OCI-LY1 (cell line): ENCODE measurements around the gene SGCD.

Experiments used
- H2AFZ ChIP-seq: fragments of 200-600 bp; sonication (generic), shearing (Covaris generic); 2 replicates; pipeline ENCODE4 v1.6.0; 2014; ENCODE audit warnings: antibody characterized with exemption, mild to moderate bottlenecking, low read length
- H3F3A ChIP-seq: fragments of 200-600 bp; sonication (generic), shearing (Covaris generic); 2 replicates; pipeline ENCODE4 v1.6.0; 2014; ENCODE audit warnings: mild to moderate bottlenecking, antibody characterized with exemption, low read length, moderate library complexity; ENCODE audit not compliant: insufficient read depth
- H3K27ac ChIP-seq: fragments of 200-600 bp; sonication (generic); 2 replicates; pipeline ENCODE4 v1.5.1; 2014; ENCODE audit warnings: low read length, mixed run types, mild to moderate bottlenecking, low read depth; ENCODE audit not compliant: poor library complexity, severe bottlenecking
- H3K27me3 ChIP-seq: fragments of 200-600 bp; sonication (generic); 2 replicates; pipeline ENCODE4 v1.6.0; 2014; ENCODE audit warnings: antibody characterized with exemption, mild to moderate bottlenecking, low read length, moderate library complexity; ENCODE audit not compliant: insufficient read depth
- H3K36me3 ChIP-seq: fragments of 200-600 bp; sonication (generic); 2 replicates; pipeline ENCODE4 v1.6.1; 2014; ENCODE audit warnings: mild to moderate bottlenecking, antibody characterized with exemption, low read length, moderate library complexity, mixed read lengths; ENCODE audit not compliant: insufficient read depth
- H3K4me1 ChIP-seq: fragments of 200-600 bp; sonication (generic); 2 replicates; pipeline ENCODE4 v1.5.1; 2014; ENCODE audit warnings: mild to moderate bottlenecking, low read length, moderate library complexity; ENCODE audit not compliant: insufficient read depth, severe bottlenecking
- H3K4me2 ChIP-seq: fragments of 200-600 bp; sonication (generic), shearing (Covaris generic); 2 replicates; pipeline ENCODE4 v1.6.1; 2014; ENCODE audit warnings: low read length
- H3K4me3 ChIP-seq: fragments of 200-600 bp; sonication (generic); 2 replicates; pipeline ENCODE4 v1.5.1; 2014; ENCODE audit warnings: low read length, low read depth, mild to moderate bottlenecking, mixed read lengths; ENCODE audit not compliant: poor library complexity, severe bottlenecking
- H3K79me2 ChIP-seq: fragments of 200-600 bp; shearing (Covaris generic); 2 replicates; pipeline ENCODE4 v1.6.1; 2016; ENCODE audit warnings: mixed run types, low read length, mixed read lengths; ENCODE audit not compliant: insufficient read depth
- H3K9ac ChIP-seq: fragments of 200-600 bp; sonication (generic), shearing (Covaris generic); 2 replicates; pipeline ENCODE4 v1.6.1; 2014; ENCODE audit warnings: mild to moderate bottlenecking, low read length, mixed read lengths
- H3K9me2 ChIP-seq: fragments of 200-600 bp; sonication (generic), shearing (Covaris generic); 2 replicates; pipeline ENCODE4 v1.6.1; 2014; ENCODE audit warnings: low read depth, mild to moderate bottlenecking, low read length, mixed read lengths
- H3K9me3 ChIP-seq: fragments of 200-600 bp; shearing (Covaris generic); 2 replicates; pipeline ENCODE4 v1.6.1; 2014; ENCODE audit warnings: low read length, mixed read lengths
- H4K20me1 ChIP-seq: fragments of 200-600 bp; sonication (generic), shearing (Covaris generic); 2 replicates; pipeline ENCODE4 v1.6.0; 2016; ENCODE audit warnings: mild to moderate bottlenecking, low read length; ENCODE audit not compliant: insufficient read depth
- CTCF ChIP-seq: fragments of 200-600 bp; sonication (generic), shearing (Covaris generic); IDR thresholded peaks from 2 replicates; pipeline ENCODE4 v1.5.1; 2017; ENCODE audit warnings: mild to moderate bottlenecking, antibody characterized with exemption, low read length, moderate library complexity, mixed read lengths
- EZH2 ChIP-seq: fragments of 200-600 bp; sonication (generic), shearing (Covaris generic); IDR thresholded peaks from 2 replicates; pipeline ENCODE4 v1.8.0; 2017; ENCODE audit warnings: borderline replicate concordance, mixed run types, mild to moderate bottlenecking, antibody characterized with exemption, low read length, moderate library complexity, mixed read lengths

The SGCD gene

GRCh38 chr5:156496291-156496690 lies 169.3 kb downstream of the SGCD start:
- Histone ChIP-seq H4K20me1 (no peaks in the 10 kb centered on the region), H3K36me3 (no peaks in the 10 kb centered on the region), H3K27ac (no peak overlapping the region)

GRCh38 chr5:156497804-156498208 lies 170.8 kb downstream of the SGCD start:
- H4K20me1 ChIP-seq = no peaks in the 10 kb centered on the region
- no peaks in the 10 kb centered on the region for H3K79me2 ChIP-seq
- no peaks in the 10 kb centered on the region for H3K36me3 ChIP-seq
- H3K9ac ChIP-seq = no peak overlapping the region
- no peaks in the 10 kb centered on the region for H3K9me2 ChIP-seq
- no peaks in the 10 kb centered on the region for H3K27me3 ChIP-seq
- H3F3A ChIP-seq = no peaks in the 10 kb centered on the region
- H2AFZ ChIP-seq = no peak overlapping the region
- no peaks in the 10 kb centered on the region for H3K4me1 ChIP-seq
- H3K4me3 ChIP-seq = no peak overlapping the region
- no peak overlapping the region for H3K27ac ChIP-seq
- TF ChIP-seq EZH2 (no peak), CTCF (no peak)
- no peaks in the 10 kb centered on the region for H3K9me3 ChIP-seq
- no peak overlapping the region for H3K4me2 ChIP-seq

More at GRCh38 chr5:156496291-156496690, 169.3 kb downstream of the SGCD start:
- Histone ChIP-seq H3K4me2 (no peak overlapping the region), H3K9me2 (no peaks in the 10 kb centered on the region), H2AFZ (no peak overlapping the region), H3F3A (no peaks in the 10 kb centered on the region), H3K9me3 (no peaks in the 10 kb centered on the region), H3K9ac (no peak overlapping the region), H3K27me3 (no peaks in the 10 kb centered on the region), H3K4me1 (no peaks in the 10 kb centered on the region), H3K4me3 (no peak overlapping the region), H3K79me2 (no peaks in the 10 kb centered on the region)
- TF ChIP-seq EZH2 = no peak
- TF ChIP-seq CTCF = no peak

- Histone ChIP-seq H3K27ac (no peak overlapping the region), H3K27me3 (no peaks in the 10 kb centered on the region), H4K20me1 (no peaks in the 10 kb centered on the region), H3K36me3 (no peaks in the 10 kb centered on the region), H3F3A (no peaks in the 10 kb centered on the region), H2AFZ (no peak overlapping the region), H3K9me3 (no peaks in the 10 kb centered on the region), H3K4me3 (no peak overlapping the region), H3K9ac (no peak overlapping the region), H3K9me2 (no peaks in the 10 kb centered on the region), H3K79me2 (no peaks in the 10 kb centered on the region), H3K4me1 (no peaks in the 10 kb centered on the region), H3K4me2 (no peak overlapping the region)
- no peak for TF ChIP-seq EZH2
- TF ChIP-seq CTCF = no peak
Observed at GRCh38 chr5:156498226-156498980, 171.4 kb downstream of the SGCD start.
